ENCODE data around the gene SLC26A8. TPM values are rescaled to one million over a fixed set of nuclear protein-coding genes. Genes with fewer than 3 reads are reported as not detected.
A peak's percentile ranks its signal among the peaks of the same experiment; 100 is the strongest.

The SLC26A8 gene
- total and polyA plus RNA-seq, 2 of the 13 experiments (the other 11 are each of a cell fraction or from before 2014, with no cell fraction given), result 0.46 TPM; not detected in 1

- no peak for TF ChIP-seq BATF2 (CRISPR knock-in tag; IDR thresholded peaks at IDR 0.05)
- TF ChIP-seq SKIL (CRISPR knock-in tag; IDR thresholded peaks at IDR 0.05; ENCODE audit: borderline replicate concordance), result 0 out of 2 replicates have a peak, but pooled peaks have one; percentile 49
- peak; percentile 94 for TF ChIP-seq ZFX (CRISPR knock-in tag; IDR thresholded peaks at IDR 0.05; ENCODE audit: low read depth)
- TF ChIP-seq, protein P1, sequence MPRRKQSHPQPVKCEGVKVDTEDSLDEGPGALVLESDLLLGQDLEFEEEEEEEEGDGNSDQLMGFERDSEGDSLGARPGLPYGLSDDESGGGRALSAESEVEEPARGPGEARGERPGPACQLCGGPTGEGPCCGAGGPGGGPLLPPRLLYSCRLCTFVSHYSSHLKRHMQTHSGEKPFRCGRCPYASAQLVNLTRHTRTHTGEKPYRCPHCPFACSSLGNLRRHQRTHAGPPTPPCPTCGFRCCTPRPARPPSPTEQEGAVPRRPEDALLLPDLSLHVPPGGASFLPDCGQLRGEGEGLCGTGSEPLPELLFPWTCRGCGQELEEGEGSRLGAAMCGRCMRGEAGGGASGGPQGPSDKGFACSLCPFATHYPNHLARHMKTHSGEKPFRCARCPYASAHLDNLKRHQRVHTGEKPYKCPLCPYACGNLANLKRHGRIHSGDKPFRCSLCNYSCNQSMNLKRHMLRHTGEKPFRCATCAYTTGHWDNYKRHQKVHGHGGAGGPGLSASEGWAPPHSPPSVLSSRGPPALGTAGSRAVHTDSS (CRISPR knock-in tag; conservative IDR thresholded peaks at IDR 0.05), result no peak; the same call in 1 of the 2 replicates
- TF ChIP-seq SETDB1 (CRISPR knock-in tag; IDR thresholded peaks at IDR 0.05; ENCODE audit: borderline replicate concordance), result no peak
- peak; percentile 91; the same call in 1 of the 2 replicates for TF ChIP-seq ZNF230 (CRISPR knock-in tag; IDR thresholded peaks at IDR 0.05)
- TF ChIP-seq RORA (CRISPR knock-in tag; IDR thresholded peaks at IDR 0.05), result no peak
- TF ChIP-seq DMAP1 (CRISPR knock-in tag; IDR thresholded peaks at IDR 0.05), result peak; percentile 54
- TF ChIP-seq MED8 (CRISPR knock-in tag; IDR thresholded peaks at IDR 0.05; ENCODE audit: insufficient replicate concordance), result peak; percentile 69
- peak; percentile 99 for TF ChIP-seq POLR2A (IDR thresholded peaks at IDR 0.05; ENCODE audit: insufficient read depth in 1 of 2, low read depth in 2 of 2, low read length in 2 of 2)
- TF ChIP-seq, protein P2, sequence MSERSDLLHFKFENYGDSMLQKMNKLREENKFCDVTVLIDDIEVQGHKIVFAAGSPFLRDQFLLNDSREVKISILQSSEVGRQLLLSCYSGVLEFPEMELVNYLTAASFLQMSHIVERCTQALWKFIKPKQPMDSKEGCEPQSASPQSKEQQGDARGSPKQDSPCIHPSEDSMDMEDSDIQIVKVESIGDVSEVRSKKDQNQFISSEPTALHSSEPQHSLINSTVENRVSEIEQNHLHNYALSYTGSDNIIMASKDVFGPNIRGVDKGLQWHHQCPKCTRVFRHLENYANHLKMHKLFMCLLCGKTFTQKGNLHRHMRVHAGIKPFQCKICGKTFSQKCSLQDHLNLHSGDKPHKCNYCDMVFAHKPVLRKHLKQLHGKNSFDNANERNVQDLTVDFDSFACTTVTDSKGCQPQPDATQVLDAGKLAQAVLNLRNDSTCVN (CRISPR knock-in tag; IDR thresholded peaks at IDR 0.05; ENCODE audit: borderline replicate concordance), result 0 out of 2 replicates have a peak, but pooled peaks have one; percentile 65
- TF ChIP-seq SYNCRIP (IDR thresholded peaks at IDR 0.05; ENCODE audit: insufficient read depth, low read depth, low read length), result no peak
- TF ChIP-seq NFYB (CRISPR knock-in tag; IDR thresholded peaks at IDR 0.05), result peak; percentile 66
- peak; percentile 93 for TF ChIP-seq KAT8 (CRISPR knock-in tag; IDR thresholded peaks at IDR 0.05)
- peak; percentile 96 for TF ChIP-seq SALL1 (CRISPR knock-in tag; IDR thresholded peaks at IDR 0.05)
- no peak for TF ChIP-seq PAF1 (CRISPR knock-in tag; IDR thresholded peaks at IDR 0.05)
- TF ChIP-seq, protein P3, sequence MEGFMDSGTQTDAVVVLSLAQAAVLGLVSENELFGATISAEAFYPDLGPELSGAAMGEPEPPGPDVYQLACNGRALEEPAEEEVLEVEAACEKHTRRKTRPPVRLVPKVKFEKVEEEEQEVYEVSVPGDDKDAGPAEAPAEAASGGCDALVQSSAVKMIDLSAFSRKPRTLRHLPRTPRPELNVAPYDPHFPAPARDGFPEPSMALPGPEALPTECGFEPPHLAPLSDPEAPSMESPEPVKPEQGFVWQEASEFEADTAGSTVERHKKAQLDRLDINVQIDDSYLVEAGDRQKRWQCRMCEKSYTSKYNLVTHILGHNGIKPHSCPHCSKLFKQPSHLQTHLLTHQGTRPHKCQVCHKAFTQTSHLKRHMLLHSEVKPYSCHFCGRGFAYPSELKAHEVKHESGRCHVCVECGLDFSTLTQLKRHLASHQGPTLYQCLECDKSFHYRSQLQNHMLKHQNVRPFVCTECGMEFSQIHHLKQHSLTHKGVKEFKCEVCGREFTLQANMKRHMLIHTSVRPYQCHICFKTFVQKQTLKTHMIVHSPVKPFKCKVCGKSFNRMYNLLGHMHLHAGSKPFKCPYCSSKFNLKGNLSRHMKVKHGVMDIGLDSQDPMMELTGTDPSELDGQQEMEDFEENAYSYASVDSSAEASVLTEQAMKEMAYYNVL (CRISPR knock-in tag; IDR thresholded peaks at IDR 0.05; ENCODE audit: borderline replicate concordance), result peak; percentile 87
- peak; percentile 14; the same call in 1 of the 2 replicates for TF ChIP-seq NR2F2 (IDR thresholded peaks at IDR 0.05; ENCODE audit: borderline replicate concordance, low read depth)
- TF ChIP-seq KDM3A (CRISPR knock-in tag; IDR thresholded peaks at IDR 0.05; ENCODE audit: low read depth), result peak; percentile 66; the same call in 1 of the 2 replicates
- TF ChIP-seq ZNF256 (CRISPR knock-in tag; conservative IDR thresholded peaks at IDR 0.05), result peak; percentile 61; the same call in 1 of the 2 replicates
- TF ChIP-seq ZNF644 (CRISPR knock-in tag; IDR thresholded peaks at IDR 0.05; ENCODE audit: low read depth), result peak; percentile 89
- TF ChIP-seq ZNF572 (CRISPR knock-in tag; IDR thresholded peaks at IDR 0.05), result peak; percentile 64; the same call in 1 of the 2 replicates
Observed at GRCh38 chr6:36027501-36028087, 3.2 kb upstream of the SLC26A8 start, which contains the start of gene MAPK14 (continued).
